ENCODE data around the gene ASB3.

ASB3 gene

GRCh38 chr2:53655256-53655655 is 131.5 kb downstream of the ASB3 start:
- Histone ChIP-seq H3K9me2 (replicated peaks; ENCODE audit: insufficient read depth, low read length) (no peaks in the 10 kb centered on the region), H3K27ac (ENCODE audit: low read length) (no peak overlapping the region), H3K9me3 (replicated peaks; ENCODE audit: insufficient read depth, low read length) (no peaks in the 10 kb centered on the region), H3K79me2 (ENCODE audit: low read length) (no peaks in the 10 kb centered on the region), H4K20me1 (ENCODE audit: insufficient read depth, low read length) (no peaks in the 10 kb centered on the region), H2AFZ (ENCODE audit: low read length) (no peak overlapping the region), H3F3A (ENCODE audit: insufficient read depth, low read length) (no peaks in the 10 kb centered on the region), H3K4me2 (ENCODE audit: low read depth, low read length) (no peak overlapping the region), H3K4me1 (ENCODE audit: low read length) (no peaks in the 10 kb centered on the region), H3K36me3 (replicated peaks; ENCODE audit: insufficient read depth, low read length) (no peaks in the 10 kb centered on the region), H3K4me3 (ENCODE audit: low read length) (no peak overlapping the region), H3K27me3 (replicated peaks; ENCODE audit: insufficient read depth, low read length) (no peaks in the 10 kb centered on the region), H3K9ac (ENCODE audit: low read length) (no peak overlapping the region)
- DNase-seq, result no peak
- TF ChIP-seq EZH2 (optimal IDR thresholded peaks at IDR 0.05; ENCODE audit: low read depth, low read length), result no peak
- TF ChIP-seq EZH2phosphoT487 (IDR thresholded peaks at IDR 0.05; ENCODE audit: low read length), result no peak
- TF ChIP-seq, protein P1, sequence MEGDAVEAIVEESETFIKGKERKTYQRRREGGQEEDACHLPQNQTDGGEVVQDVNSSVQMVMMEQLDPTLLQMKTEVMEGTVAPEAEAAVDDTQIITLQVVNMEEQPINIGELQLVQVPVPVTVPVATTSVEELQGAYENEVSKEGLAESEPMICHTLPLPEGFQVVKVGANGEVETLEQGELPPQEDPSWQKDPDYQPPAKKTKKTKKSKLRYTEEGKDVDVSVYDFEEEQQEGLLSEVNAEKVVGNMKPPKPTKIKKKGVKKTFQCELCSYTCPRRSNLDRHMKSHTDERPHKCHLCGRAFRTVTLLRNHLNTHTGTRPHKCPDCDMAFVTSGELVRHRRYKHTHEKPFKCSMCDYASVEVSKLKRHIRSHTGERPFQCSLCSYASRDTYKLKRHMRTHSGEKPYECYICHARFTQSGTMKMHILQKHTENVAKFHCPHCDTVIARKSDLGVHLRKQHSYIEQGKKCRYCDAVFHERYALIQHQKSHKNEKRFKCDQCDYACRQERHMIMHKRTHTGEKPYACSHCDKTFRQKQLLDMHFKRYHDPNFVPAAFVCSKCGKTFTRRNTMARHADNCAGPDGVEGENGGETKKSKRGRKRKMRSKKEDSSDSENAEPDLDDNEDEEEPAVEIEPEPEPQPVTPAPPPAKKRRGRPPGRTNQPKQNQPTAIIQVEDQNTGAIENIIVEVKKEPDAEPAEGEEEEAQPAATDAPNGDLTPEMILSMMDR (IDR thresholded peaks at IDR 0.05; ENCODE audit: low read length), result no peak

- Histone ChIP-seq H3K9me3 (replicated peaks; ENCODE audit: insufficient read depth, low read length) (no peaks in the 10 kb centered on the region), H2AFZ (ENCODE audit: low read length) (no peak overlapping the region), H3K4me3 (ENCODE audit: low read length) (no peak overlapping the region), H3F3A (ENCODE audit: insufficient read depth, low read length) (no peaks in the 10 kb centered on the region), H3K36me3 (replicated peaks; ENCODE audit: insufficient read depth, low read length) (no peaks in the 10 kb centered on the region), H3K27ac (ENCODE audit: low read length) (no peak overlapping the region), H3K4me2 (ENCODE audit: low read depth, low read length) (no peak overlapping the region), H3K79me2 (ENCODE audit: low read length) (no peaks in the 10 kb centered on the region), H4K20me1 (ENCODE audit: insufficient read depth, low read length) (no peaks in the 10 kb centered on the region), H3K27me3 (replicated peaks; ENCODE audit: insufficient read depth, low read length) (no peaks in the 10 kb centered on the region), H3K4me1 (ENCODE audit: low read length) (no peaks in the 10 kb centered on the region), H3K9me2 (replicated peaks; ENCODE audit: insufficient read depth, low read length) (no peaks in the 10 kb centered on the region), H3K9ac (ENCODE audit: low read length) (no peak overlapping the region)
- TF ChIP-seq EZH2phosphoT487 (IDR thresholded peaks at IDR 0.05; ENCODE audit: low read length) (no peak), EZH2 (optimal IDR thresholded peaks at IDR 0.05; ENCODE audit: low read depth, low read length) (no peak)
- TF ChIP-seq, protein P1 (IDR thresholded peaks at IDR 0.05; ENCODE audit: low read length), result no peak
- DNase-seq, result no peak
Measured at GRCh38 chr2:53654396-53654795, 132.4 kb downstream of the ASB3 start.

DNA sequence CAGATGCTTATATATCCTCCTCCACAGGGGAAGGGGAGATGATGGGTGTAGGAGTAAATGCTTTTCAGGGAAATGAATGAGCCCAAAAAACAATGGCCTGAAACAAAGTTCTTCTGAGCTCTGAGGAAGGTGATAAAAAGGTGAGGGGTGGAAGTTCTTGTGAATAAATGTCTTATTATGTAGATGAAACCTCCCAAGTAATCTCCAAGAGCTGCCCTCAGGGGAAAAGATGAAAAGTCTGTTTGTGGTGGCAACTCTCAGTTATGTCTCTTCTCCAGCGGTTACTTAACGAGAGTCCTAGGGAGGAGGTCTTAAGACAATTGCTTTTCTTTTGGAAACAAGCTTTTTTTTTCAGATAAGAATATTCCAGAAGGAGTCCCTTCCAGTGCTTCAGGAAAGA is 134.6 kb downstream of the ASB3 start:
- no peaks in the 10 kb centered on the region for H3K9me3 ChIP-seq (replicated peaks; ENCODE audit: insufficient read depth, low read length)
- H3K4me2 ChIP-seq (ENCODE audit: low read depth, low read length), result no peak overlapping the region
- H3K79me2 ChIP-seq (ENCODE audit: low read length), result no peaks in the 10 kb centered on the region
- no peaks in the 10 kb centered on the region for H3K4me1 ChIP-seq (ENCODE audit: low read length)
- no peak overlapping the region for H3K4me3 ChIP-seq (ENCODE audit: low read length)
- H3F3A ChIP-seq (ENCODE audit: insufficient read depth, low read length), result no peaks in the 10 kb centered on the region
- TF ChIP-seq EZH2phosphoT487 (IDR thresholded peaks at IDR 0.05; ENCODE audit: low read length) (no peak), EZH2 (optimal IDR thresholded peaks at IDR 0.05; ENCODE audit: low read depth, low read length) (no peak)
- TF ChIP-seq, protein P1 (IDR thresholded peaks at IDR 0.05; ENCODE audit: low read length), result no peak
- H3K27me3 ChIP-seq (replicated peaks; ENCODE audit: insufficient read depth, low read length), result no peaks in the 10 kb centered on the region
- no peak overlapping the region for H2AFZ ChIP-seq (ENCODE audit: low read length)
- no peak for DNase-seq
- no peaks in the 10 kb centered on the region for H3K36me3 ChIP-seq (replicated peaks; ENCODE audit: insufficient read depth, low read length)
- no peak overlapping the region for H3K9ac ChIP-seq (ENCODE audit: low read length)
- H4K20me1 ChIP-seq (ENCODE audit: insufficient read depth, low read length), result no peaks in the 10 kb centered on the region
- no peaks in the 10 kb centered on the region for H3K9me2 ChIP-seq (replicated peaks; ENCODE audit: insufficient read depth, low read length)
- no peak overlapping the region for H3K27ac ChIP-seq (ENCODE audit: low read length)

All from MM.1S (cell line).